Measurements from ENCODE around the gene BCAS3.
"Not testable (repeated sequence)": the region's sequence is repeated elsewhere in the genome, so short reads cannot be mapped to it uniquely, and the experiment has no call there.

The BCAS3 gene

DNA sequence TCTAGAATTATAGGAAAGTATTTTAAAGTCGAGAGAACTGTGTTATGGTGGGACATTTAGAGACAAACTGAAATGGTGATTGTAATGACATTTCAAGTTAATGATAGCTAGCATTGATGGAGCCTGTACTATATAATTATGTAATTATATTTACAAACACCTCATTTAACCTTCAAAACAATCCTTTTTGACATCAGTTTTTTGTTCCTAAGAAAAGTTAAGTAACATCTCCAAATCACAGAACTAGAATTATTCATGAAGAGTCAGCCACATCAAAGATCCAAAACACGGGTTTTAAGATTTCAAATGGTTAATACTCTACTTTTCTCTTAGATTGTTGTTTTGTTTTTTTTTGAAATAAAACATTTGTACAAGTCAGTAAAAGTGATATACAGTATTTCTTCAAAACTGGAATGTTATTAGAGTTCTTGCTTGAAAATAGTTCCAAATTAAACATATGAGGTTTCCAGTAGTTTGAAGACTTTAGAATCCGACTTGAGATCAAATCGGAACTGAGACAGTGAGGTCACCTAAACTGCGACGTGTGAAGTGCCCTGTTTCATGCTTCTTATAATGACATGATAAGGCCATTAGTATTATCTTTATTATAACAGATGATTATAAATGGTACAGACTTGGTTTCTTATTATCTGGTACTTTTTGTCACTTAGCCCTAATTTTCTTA is 457.0 kb downstream of the BCAS3 start:
- no peak for DNase-seq

- DNase-seq: no peak
Measured at GRCh38 chr17:61135782-61136181, 458.1 kb downstream of the BCAS3 start.

DNA sequence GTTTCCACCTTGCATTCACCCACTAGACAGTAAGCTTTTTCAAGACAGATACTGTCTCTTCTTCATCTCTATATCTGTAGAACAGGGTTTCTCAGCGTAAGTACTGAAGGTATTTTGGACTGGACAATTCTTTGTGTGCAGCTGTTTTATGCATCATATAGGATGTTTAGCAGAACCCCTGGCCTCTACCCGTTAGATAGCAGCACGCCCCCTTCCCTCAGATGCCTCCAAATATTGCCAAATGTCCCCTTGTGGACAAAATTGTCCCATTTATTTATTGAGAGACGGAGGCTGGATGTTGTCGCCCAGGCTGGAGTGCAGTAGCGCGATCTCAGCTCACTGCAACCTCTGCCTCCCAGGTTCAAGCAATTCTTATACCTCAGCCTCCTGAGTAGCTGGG is 458.6 kb downstream of the BCAS3 start:
- DNase-seq: no peak

GRCh38 chr17:61139219-61139618 is 461.6 kb downstream of the BCAS3 start:
- peak; percentile 90 for DNase-seq

- no peak for DNase-seq
Measured at GRCh38 chr17:61140081-61140786, 462.6 kb downstream of the BCAS3 start.

DNA sequence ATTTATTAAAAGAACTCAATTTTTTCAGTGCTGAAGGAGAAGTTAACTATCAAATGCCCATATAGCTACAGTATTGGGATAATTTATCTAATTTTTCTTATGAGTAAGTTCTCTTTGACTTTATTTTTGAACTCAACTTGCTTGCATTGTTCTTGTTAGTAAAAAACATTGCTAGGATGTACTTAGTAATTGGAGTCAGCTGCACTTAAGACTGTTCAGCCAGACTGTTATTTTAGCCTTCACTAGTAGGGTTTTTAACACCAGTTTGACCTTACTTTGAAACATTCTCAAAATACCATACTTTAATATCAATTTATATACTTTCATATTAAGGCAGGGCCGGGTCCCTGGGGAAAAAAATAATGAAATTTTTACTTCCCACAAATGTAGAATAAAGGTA is 465.4 kb downstream of the BCAS3 start:
- DNase-seq: no peak

DNA sequence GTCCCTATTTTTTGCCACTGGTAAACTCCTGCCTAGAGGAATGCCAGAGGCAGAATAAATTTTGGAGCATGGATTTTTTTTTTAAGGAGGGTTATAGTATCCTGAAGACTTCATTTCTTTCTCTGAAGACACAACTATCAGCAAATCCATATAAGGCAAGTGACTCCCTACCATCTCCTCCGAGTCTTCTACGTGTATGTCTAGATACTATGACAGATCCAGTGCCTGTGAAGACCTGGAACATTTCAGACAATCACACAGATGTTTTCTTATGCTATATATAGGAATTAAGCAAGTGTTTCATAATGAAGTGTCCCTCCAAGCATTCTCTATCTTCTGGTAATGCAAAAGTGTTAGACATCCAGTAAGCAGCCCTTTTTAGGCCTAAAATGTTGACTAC is 466.5 kb downstream of the BCAS3 start:
- no peak for DNase-seq

DNA sequence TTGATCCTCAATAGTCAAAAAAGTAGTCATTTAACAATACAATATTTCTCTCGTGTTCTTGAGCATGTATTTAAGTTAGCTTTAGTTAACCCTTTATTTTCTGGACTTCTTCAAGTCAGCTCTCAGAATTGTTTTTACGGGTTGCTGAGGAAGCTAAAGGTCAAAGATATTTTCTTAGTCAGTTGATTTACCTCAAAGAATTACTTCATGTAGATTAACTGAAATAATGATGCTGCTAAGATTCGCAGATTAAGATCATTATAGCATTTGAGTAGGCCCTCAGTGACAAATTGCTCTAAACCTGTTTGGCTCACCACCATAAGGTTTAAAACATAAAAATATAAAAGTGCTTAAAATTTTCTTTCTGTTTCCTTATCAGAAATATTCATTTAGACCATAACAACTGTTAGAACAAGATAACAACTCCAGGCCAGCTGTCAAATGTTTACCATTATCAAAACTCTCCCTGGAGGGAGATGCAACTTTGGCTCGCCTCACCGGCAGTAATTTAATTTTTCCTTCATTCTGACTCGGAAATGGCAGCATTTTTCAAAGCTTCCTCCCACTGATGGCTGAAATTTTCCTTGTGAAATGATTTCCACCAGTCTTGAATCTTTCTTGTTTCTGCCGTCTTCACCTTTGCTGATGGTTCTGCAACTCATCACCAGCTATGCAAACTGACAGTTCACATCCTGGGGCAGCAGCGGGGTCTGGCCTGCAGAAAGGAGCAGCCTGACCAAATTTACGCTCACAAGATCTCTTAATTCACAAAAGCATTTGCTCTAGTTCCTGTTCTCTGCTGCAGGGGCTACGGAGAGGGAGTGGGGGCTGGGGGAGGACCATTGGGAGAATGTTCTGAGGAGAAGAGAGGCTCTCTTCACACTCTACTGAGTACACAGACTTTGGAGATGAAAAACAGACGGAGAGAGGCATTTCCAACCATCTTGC is 467.2 kb downstream of the BCAS3 start:
- peak; percentile 63 for DNase-seq

GRCh38 chr17:61146833-61147232 is 469.2 kb downstream of the BCAS3 start:
- DNase-seq: not testable (repeated sequence)

GRCh38 chr17:61149106-61149825 is 471.6 kb downstream of the BCAS3 start:
- no peak for DNase-seq

GRCh38 chr17:61149862-61150362 is 472.3 kb downstream of the BCAS3 start:
- no peak for DNase-seq

GRCh38 chr17:61150686-61151299 is 473.1 kb downstream of the BCAS3 start:
- no peak for DNase-seq

GRCh38 chr17:61152898-61153297 is 475.2 kb downstream of the BCAS3 start:
- DNase-seq: no peak

DNA sequence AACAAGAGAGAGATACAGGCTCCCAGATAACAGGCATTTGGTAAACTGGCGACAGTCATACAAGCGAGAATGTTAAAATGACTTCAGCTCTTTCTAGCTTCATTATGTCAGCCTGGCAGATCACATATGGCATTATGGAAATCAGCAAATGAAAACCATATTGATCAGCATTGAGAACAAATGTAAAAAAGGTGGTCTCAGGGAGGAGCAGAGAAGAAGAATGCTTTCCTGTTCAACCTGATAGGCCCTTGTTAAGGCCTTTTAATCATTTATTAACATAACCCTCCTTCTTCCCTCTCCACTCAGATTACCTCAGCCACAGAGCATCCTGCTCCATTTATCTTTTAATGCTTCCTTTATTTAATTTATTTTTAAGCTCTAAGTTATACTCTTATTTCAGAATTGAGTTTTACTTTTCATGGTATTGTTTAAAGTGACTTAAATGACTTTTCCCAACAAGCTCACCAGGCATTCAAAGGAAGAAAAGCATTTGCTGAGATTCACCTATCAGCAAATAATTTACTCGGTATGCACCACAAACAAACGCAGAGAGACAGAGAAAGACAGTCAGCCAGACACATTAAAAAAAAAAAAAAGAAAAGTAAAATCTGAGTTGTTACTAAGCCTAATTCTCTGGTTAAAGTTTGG is 478.1 kb downstream of the BCAS3 start:
- DNase-seq: no peak

DNA sequence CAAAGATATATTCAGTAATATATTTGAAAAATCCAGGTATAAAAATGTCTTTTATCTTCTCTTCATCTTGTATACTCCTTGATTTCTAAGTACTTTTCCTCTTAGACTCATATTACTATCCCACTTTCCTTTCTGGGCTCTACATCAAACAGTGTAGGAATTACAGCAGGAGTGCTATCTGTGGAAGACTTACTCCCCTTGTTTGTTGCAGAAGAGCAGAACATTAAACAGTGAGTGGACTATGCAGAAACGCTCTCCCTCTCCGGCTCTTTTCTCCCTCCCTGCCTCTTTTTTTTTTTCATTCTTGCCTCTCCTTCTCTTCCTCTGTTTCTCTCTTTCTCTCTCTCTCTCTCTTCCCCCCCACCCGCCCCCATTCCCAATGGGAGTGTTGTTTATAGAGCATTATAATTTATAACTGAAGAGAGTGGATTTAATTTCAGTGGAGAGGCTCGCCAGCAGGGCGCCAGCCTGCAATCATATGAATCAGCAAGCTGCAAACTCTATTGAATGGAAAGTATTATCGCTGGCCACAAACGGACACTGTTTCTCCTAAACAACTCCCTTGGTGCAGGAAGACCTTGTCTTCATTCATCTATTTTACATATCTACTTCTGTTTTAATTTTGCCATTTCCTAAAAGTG is 479.7 kb downstream of the BCAS3 start:
- DNase-seq: peak; percentile 58

DNA sequence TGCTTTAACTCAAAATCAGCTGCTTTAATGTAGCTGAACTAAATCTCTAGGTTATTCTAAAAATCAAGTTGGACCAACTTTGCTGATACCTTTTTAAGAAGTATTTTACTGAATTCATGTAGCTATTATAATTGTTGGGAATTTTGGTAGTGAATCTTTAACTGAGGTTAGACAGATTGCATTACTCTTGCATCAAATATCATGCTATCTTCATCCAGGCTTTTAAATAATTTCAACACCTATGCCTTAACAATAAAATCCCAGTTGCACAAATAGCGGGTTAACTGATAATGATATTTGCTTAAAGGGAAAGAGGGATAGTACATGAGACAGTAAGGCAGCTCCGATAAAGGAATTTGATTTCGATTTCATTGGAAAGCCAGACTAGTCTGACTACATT is 480.7 kb downstream of the BCAS3 start:
- DNase-seq: no peak

DNA sequence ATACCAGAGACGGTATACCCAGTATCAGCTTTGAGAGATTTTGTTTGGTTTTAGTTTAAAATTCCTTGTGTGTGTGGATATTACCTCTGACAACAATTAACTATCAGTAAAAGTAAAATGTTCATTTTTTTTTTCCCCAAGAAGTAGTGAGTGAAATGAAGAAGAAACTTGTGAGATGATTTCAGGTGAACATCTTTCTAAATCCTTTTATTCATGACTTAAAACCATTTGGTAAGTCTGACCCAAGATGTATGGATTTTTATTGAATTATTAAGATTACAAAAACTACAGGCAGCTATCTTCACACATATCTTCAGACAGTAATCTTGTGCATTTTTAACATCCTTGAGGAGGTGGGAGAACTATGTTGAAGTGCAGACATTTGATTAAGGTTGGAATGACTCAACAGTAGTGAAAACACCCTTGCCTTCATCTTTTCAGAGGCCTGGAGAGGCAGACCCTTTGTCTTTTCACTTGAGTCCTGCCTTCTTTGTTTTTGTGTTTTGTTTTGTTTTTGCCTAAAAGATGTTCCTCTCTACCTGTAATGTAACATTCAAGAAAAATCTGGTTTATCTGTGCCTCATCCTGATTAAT is 481.7 kb downstream of the BCAS3 start:
- DNase-seq: no peak

- DNase-seq: no peak
Measured at GRCh38 chr17:61160204-61160603, 482.6 kb downstream of the BCAS3 start.

DNA sequence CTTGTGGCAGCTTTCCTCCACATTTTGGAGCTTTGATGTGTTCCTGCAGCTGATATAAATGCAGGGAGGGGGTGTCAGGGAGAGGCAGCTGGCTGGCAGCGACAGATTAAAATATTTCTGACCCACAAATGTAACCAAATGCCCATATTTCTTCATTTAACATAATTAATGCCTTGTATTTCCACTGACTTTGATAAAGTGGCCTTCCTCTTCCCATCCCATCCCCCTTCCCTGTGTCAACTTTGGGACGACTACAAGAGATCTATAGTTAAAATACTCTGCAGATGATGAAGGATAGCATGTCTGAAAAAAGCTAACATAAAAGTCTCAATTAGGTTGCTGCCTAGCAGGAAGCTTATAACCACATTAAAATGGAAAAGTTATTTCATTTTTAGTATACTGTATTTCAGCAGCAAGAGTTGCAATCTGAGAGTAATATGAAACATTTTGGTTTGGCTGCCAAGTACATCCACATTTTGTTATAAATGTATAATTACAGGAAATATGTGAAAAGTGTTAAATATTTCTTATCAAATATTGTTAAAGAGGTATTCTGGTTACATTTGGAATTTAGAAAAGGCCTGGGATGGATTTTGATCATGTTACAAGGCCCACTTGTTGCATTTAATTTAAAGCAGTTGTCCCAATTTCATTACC is 483.3 kb downstream of the BCAS3 start:
- DNase-seq: peak; percentile 44

DNA sequence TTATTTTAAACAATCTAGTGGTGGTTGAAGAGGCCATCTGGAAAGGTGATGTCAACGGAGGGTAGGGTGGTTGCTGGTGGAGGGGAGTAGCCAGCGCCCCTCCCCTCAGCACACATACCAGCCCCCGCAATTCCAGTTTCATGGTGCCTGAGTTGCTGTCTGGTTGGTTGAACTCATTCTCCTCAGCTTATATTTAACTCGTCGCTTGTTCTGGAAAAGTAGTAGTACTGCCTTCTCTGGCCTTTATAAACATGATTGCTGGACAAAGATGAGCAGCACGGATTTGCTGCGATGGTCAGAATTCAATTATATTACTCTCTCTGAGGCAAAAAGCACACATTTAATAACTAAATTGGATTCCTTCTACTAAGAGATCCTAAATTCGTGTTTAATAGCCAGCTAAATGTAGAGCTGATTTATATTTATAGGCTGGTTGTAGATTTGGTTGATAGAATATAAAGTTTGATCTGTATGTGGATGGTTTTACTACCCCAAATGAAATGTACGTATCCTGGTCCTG is 484.0 kb downstream of the BCAS3 start:
- DNase-seq: no peak

All from hematopoietic multipotent progenitor cell treated with erythropoietin and hydrocortisone succinate and interleukin-3 and kit ligand, for 4 days (in vitro differentiated cells).